GM18858 (cell line): ENCODE data around the gene ATF7IP2.
"Not testable (repeated sequence)": the region's sequence is repeated elsewhere in the genome, so short reads cannot be mapped to it uniquely, and the experiment has no call there.

Experiments used
- ATAC-seq: cut with Tn5 transposase; IDR thresholded peaks from one replicate; pipeline ENCODE4 v1.9.1; 2021; ENCODE audit not compliant: unreplicated experiment

ATF7IP2 gene

DNA sequence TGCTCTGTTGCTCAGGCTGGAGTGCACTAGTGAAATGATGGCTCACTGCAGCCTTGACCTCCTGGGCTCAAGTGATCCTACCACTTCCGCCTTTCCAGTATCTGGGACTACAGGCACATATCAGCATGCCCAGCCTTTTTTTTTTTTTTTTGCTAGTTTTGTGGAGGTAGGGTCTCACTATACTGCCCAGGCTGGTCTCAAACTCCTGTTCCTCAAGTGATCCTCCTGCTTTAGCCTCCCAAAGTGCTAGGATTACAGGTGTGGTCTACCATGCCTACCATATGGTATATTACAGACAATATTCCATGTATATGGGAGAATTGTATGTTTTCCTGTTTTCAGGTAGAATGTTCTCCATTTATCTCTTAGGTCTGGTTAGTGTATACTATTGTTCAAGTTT lies 12.3 kb upstream of the ATF7IP2 start:
- no peak for ATAC-seq

DNA sequence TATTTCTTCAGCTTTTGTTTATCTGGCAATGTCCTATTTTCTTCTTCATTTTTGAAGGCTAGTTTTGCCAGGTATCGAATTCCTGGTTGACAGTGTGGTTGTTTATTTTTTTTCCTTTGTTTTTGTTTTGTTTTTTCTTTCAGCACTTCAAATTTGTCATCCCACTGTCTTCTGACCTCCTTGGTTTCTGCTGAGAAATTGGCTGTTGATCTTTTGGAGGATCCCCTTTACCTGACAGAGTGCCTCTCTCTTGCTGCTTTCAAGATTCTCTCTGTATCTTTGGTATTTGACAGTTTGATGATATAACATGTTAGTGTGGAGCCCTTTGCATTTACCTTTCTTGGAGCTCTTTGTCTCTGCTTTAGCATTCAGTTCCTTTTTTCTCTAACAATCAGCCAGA lies 9.6 kb upstream of the ATF7IP2 start:
- no peak for ATAC-seq

DNA sequence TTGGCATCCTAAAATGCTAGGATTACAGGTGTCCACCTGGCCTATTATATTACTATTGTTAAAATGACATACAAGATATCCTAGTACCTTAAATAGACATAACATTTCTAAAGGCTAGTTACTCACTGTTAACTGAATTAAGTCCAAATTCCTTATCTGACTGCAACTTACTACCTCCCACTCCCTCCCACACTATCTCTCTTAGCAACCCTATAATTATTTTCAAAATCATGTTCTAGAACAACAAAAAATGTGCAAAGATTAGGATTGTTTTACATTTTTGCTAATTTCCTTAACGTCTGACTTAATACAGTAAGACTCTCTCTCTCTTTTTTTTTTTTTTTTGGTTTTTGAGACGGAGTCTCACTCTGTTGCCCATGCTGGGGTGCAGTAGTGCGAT lies 2.2 kb upstream of the ATF7IP2 start:
- no peak for ATAC-seq

DNA sequence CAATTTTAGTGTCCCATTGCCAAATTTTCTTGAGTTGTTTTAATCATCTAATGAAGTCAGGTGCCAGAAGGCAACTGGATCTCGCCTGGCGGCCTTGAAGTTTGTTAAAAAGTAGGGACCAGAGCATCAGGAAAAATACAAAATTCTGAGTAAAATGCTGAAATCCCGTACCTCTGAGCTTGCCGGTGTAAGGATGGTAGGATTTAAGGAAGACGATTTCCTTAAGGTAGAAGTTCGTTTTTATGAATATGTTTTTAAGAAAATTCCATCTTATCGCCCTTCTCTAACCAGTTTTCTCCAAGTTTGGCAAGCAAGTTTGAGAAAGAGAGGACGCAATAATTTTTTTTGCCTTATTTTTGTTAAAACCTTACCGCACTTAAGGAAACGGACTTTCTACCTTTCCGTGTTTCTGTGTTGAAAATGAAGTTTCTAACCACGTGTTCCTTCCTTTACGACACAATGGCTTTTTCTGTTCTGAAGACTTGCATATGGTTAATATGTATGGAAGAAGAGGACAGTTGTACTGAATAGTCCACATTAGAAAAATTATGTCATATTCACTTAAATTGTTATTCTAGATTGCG lies 748 bp downstream of the ATF7IP2 start:
- ATAC-seq, result no peak

DNA sequence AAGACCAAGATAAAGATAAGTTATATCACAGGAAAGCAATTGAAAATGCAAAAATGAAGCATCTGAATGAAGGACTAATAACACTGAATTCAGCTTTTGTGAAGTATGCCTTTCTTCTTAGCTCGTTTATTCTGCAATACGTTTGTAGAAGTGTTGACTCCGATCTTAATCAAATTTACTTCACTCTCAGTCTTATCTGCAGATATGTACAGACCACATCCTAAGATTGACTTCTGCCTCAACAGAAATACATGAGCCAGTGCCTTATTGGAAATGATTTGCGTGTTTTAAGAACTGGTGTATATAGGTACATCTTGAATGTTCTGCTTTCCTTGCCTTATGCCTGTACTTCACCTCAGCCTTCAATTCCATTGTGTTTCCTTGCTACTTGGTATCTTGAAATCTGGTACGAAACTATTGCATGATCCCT lies 1.3 kb downstream of the ATF7IP2 start:
- no peak for ATAC-seq

DNA sequence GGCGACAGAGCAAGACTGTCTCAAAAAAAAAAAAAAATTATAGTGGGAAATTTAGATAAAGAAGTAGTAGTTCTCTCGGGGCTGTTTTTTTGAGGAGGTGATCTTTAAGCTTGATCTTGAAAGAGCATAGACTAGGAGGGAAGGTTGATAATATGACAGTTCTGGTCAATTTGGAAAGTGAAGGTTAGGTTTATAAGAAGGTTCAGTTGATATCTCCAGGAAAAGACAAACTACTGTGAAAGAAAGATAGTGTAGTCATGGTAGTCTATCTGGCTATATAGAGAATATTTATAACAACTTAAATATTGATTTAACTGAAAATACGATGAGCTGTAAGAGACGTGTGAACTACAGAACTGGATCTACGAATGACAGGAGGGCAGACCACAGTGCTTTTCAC lies 3.1 kb downstream of the ATF7IP2 start:
- ATAC-seq, result no peak

DNA sequence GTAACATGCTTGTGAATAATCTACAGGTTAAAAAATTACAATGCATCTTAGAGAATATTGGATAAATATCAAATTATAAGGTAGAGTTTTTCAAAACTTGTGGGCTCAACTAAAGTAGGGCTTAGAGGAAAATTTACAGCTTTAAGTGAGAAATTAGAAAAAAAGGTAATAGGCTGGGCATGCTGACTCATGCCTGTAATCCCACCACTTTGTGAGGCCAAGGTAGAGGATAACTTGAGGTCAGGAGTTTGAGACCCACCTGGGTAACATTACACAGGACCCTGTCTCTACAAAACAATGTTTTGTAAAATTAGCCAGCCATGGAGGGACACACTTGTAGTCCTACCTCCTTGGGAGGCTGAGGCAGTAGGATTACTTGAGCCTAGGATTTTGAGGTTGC lies 4.5 kb downstream of the ATF7IP2 start:
- ATAC-seq, result no peak

DNA sequence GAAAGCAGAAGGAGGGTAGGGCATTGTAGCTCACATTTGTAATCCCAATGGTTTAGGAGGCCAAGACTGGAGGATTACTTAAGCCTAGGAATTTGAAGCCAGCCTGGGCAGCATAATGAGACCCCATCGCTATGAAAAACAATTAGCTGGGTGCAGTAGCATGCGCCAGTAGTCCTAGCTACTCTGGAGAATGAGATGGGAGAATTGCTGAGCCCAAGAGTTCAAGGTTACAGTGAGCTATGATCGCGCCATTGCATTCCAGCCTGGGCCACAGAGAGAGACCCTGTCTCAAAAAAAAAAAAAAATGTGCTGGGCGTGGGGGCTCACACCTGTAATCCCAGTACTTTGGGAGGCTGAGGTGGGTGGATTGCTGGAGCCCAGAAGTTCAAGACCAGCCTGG lies 5.0 kb downstream of the ATF7IP2 start:
- no peak for ATAC-seq

DNA sequence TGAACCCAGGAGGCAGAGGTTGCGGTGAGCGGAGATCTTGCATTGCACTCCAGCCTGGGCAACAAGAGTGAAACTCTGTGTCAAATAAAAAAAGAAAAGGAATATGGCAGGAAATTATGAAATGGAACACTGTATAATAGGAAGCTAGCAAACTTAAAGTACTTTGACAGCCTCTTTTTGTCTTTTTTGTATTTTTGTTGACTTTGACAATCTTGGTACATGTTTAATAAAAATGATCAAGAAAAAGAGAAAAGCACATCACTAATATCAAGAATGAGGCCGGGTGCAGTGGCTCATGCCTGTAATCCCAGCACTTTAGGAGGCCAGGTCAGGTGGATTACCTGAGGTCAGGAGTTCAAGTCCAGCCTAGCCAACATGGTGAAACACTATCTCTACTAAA lies 5.5 kb downstream of the ATF7IP2 start:
- ATAC-seq, result no peak

DNA sequence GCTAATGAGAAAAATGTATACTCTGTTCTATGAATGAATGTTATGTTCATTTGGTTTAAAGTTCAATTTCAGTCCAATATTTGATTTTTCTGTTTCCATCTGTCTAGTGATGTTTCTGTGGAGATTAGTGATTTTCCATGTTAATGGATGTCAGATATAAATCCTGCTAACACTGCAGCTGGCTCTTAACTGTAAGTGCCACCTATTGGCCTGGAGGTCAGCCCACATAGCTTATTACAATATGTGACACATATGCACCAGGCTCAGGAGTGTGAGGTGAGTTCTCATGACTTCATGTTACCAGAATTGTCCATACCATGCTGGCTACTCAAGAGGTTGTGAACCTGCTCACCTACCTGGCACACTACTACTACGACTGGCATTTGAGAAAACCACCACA lies 17.1 kb downstream of the ATF7IP2 start:
- ATAC-seq, result no peak

DNA sequence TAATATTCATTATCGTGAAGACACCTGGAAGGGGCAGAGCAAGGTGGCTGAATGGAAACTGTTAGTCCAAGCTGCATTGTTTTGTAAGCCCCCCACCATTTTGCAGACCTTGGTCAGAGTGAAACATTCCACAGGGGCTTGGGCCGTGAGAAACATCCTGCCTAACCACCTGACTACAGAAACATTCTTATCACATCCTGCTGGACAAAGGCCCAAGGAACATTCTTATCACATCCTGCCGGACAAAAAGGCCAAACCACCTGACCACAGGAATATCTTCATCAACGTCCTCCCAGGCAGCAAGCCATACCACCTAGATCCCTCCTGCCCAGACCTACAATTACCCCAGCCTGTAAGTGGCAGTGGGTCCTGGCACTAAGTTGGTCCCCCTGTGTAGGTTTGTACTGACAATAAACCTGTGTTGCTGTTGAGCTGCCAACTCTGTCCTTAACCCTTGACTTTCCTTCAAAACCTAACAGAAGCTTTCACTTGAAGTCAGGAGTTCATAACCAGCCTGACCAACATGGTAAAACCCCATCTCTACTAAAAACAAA lies 19.6 kb downstream of the ATF7IP2 start:
- no peak for ATAC-seq

DNA sequence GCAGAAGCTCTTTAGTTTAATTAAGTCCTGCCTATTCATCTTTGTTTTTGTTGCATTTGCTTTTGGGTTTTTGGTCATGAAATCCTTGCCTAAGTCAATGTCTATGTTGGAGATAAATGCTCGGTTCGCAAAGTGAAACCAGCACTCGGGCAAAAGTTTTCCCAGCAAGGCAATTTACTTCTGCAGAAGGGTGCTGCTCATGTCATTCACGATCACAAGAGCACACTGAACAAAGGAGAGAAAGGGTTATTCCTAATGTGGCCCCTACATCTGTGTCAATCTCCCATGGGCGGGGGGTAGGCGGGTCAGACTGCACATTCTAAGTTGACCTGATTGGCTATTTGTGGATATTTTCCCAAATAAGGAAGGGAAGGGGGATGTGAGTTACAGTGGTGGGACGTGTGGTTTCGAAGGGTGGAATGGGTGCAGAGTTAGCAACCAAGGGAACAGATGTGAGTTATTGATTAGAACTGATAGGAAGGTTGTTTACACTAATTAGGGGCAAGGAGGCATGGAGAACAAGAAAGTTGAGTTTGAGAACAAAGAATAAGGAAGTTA lies 23.0 kb downstream of the ATF7IP2 start:
- no peak for ATAC-seq

DNA sequence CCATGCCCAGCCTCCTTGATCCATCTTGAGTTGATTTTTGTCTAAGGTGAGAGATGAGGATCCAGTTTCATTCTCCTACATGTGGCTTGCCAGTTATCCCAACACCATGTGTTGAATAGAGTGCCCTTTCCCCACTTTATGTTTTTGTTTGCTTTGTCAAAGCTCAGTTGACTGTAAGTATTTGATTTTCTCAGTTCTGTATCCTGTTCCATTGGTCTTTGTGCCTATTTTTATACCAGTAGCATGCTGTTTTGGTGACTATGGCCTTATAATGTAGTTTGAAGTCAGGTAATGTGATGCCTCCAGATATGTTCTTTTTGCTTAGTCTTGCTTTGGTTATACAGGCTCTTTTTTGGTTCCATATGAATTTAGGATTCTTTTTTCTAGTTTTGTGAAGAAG lies 23.9 kb downstream of the ATF7IP2 start:
- not testable (repeated sequence) for ATAC-seq

DNA sequence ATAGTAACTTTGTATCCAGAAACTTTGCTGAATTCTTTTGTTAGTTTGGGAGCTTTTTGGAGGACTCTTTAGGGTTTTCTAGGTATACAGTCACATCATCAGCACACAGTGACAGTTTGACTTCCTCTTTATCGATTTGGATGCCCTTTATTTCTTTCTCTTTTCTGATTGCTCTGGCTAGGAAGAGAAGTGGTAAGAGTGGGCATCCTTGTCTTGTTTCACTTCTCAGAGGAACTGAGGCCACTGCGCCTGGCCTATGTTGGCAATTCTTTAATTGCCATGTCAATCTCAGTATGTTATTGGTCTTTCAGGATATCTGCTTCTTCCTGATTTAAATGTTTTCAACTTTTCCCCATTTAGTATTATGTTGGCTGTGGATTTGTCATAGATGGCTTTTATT lies 24.6 kb downstream of the ATF7IP2 start:
- ATAC-seq, result no peak

DNA sequence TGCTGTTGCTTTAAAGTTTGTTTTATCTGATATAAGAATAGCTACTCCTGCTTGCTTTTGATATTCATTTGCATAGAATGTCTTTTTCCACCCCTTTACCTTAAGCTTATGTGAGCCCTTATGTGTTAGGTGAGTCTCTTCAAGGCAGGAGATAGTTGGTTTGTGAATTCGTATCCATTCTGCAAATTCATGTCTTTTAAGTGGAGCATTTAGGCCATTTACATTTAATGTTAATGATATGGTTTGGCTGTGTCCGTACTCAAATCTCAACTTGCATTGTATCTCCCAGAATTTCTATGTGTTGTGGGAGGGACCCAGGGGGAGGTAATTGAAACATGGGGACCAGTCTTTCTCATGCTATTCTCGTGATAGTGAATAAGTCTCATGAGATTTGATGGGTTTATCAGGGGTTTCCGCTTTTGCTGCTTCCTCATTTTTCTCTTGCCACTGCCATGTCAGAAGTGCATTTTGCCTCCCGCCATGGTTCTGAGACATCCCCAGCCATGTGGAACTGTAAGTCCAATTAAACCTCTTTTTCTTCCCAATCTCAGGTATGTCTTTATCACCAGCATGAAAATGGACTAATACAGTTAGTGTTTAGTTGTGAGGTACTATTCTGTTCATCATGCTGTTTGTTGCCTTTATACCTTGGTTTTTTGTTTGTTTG lies 27.2 kb downstream of the ATF7IP2 start:
- no peak for ATAC-seq

DNA sequence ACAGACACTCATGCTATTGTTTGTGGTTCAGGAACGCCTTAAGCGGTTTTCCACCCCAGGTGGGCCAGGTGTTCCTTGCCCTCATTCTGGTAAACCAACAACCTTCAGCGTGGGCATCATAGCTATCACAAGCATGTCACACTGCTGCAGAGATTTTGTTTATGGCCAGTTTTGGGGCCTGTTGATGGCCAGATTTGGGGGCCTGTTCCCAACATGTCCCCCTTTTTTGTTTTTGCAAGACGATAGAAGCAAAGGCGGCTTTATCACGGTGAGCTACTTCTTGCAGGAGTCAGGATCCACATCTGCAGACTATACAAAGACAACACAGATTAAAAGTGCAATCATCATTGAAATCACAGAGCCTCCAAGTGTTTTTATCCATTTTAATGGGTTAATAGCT lies 32.3 kb downstream of the ATF7IP2 start:
- ATAC-seq, result not testable (repeated sequence)

DNA sequence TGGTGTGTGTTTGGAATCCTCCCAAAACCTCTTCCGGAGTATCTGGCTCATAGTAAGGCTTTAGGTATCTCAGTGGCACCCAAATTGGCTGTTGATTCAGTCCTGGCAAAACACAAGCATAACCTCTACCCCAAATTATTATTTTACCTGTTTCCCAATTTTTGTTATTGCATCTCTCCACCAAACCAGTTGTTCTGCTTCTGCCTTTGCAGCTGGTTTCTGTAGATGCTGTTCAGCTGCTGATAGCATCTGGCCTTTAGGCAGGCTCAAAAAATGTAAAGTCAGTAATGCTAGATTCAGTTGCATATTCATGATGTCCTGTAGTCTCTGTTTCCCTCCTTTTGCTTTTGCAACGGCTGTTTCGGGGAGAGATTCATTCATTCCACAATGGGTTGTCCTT lies 33.8 kb downstream of the ATF7IP2 start:
- no peak for ATAC-seq

DNA sequence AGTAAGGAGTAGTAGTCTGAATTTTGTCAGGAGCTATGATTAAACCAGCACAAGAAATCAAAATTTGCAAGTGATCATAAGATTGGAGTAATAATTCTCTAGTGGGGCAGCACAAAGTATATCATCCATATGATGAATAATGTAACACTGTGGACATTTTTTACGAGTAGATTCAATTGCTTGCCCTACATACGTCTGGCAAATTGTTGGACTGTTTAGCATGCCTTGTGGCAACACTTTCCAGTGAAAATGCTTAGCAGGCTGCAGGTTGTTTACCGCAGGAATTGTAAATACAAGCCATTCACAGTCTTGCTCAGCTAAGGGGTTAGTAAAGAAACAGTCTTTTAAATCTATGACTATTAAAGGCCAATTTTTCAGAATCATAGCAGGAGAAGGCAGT lies 35.7 kb downstream of the ATF7IP2 start:
- no peak for ATAC-seq

DNA sequence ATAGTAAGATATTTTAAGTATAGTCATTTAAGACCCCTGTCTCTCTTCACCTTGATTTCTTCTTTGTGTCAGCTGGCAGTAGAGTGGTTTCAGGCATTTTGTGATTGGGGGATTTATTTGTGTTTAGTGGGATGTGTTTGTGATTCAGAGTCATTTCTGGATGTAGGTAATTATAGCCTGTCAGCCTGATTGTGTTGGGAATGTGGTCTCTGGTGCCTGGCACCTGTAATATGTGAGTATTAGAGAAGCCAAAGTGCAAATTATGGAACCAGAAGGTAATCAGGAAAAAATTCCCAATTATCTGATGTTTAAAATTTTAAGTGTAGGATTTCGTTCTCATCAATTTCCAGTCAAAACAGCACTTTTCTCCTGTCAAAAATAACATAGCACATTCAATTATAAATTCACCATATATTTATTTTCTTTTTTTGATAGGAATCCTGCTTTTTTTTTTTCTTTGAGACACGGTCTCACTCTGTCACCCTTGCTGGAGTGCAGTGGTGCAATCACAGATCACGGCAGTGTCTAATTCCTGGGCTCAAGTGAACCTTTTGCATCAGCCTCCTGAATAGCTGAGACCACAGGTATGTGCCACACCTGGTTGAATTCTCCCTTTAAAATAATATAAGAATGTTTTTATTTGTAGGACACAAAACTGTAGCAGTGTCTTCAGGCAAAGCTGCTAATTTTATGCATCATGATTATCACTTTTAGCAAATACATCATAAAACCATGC lies 42.7 kb downstream of the ATF7IP2 start:
- no peak for ATAC-seq

DNA sequence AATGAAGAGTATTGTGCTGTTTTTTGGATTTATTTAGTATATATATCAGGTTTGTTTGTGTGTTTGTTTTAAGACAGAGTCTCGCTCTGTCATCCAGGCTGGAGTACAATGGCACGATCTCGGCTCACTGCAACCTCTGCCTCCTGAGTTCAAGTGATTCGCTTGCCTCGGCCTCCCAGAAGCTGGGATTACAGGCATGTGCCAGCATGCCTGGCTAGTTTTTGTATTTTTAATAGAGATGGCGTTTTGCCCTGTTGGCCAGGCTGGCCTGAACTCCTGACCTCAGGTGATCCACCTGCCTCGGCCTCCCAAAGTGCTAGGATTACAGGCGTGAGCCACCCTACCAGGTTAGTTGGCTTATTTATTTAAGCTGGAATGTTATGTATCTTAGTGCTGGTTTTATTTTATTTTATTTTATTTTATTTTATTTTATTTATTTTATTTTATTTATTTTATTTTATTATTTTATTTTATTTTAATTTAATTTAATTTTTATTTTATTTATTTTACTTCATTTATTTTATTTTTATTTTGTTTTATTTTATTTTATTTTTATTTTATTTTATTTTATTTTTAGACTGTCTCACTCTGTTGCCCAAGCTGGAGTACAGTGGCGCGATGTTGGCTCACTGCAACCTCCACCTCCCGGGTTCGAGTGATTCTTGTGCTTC lies 43.6 kb downstream of the ATF7IP2 start:
- not testable (repeated sequence) for ATAC-seq

DNA sequence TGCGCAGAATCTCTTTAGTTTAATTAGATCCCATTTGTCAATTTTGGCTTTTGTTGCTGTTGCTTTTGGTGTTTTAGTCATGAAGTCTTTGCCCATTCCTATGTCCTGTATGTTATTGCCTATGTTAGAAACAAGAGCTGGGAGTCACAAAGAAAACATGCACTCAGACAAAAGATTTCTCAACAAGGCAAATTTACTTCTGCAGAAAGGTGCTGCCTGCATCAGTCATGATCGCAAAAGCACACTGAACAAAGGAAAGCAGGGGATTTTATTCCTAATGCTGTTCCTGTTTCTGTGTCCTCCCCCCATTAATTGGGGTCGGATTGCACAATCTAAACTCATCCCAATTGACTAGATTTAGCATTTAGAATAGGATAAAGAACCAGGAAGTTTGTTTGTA lies 55.9 kb downstream of the ATF7IP2 start:
- no peak for ATAC-seq
